Urothelium cell line (cell line): Measurements from ENCODE around the gene NEIL3.

Source experiments
- DNase-seq: peaks from one replicate; pipeline ENCODE4 v3.0.0; 2011; ENCODE audit warnings: low spot score, mixed read lengths
- FAIRE-seq: peaks from 2 replicates; lab custom pipeline; 2011; peaks lifted over from hg19 to GRCh38; lab: Jason Lieb, UNC

Gene NEIL3

DNA sequence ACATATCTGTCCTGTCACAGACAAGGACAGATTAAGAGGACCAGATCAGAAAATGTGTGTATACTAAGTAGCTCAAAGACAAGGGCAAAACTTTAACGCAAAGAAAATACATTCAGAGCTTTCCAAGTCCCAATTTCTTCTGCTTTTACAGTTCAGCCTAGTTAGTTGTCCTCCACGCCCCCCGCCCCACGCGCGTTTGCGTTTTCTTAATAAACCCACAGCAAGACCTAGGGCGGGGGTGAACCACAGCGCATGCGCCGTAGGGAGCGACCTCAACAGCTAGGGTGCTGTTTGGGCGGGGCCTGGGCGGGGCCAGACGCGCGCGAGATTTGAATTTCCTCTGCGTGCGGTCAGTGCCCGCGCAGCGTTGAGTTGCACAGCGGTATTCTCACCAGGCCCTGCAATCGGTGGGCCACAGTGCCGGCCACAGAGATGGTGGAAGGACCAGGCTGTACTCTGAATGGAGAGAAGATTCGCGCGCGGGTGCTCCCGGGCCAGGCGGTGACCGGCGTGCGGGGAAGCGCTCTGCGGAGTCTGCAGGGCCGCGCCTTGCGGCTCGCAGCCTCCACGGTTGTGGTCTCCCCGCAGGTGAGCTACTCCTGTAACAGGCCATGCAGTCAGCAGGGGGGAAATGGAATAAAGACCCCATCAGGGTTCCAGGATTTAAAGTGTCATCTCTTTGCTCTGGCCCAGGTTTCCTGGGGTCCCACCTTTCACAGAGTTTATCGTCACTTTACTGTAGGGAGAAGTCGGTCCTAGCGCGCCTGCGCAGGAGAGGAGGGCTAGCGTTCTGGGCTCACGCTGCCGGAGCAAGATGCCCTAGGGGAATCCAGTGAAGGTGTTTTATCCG is at the start of gene NEIL3:
TSS of gene NEIL3 (plus strand) at position 353 of the 850 bp plus-strand sequence. CDS start at position 433, 80 bp downstream.
- no peak for FAIRE-seq
- DNase-seq, result peak; percentile 91

DNA sequence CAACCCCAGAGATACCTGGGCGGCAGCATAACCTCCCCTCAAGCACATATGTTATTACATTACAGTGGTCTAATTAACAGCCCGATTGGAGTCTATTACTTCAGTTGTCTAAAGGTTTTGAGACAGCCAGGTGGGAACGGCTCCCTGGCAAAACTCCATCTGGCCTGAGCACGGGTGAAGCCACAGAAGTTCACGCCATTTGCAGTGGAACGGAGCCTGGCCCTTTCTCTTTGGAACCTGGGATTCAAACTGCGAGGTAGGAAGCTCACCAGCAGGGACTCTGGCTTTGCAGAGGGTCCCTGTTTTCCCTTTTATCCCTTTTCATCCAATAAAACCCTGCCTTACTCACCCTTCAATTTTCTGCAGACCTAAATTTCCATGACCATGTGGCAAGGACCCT is 45.9 kb upstream of the NEIL3 start:
- FAIRE-seq (no peak), DNase-seq (no peak)

GRCh38 chr4:177264788-177265422 is 44.8 kb upstream of the NEIL3 start:
- no peak for DNase-seq
- FAIRE-seq, result no peak

- no peak for DNase-seq
- no peak for FAIRE-seq
Measured at GRCh38 chr4:177265729-177266128, 43.9 kb upstream of the NEIL3 start.

DNA sequence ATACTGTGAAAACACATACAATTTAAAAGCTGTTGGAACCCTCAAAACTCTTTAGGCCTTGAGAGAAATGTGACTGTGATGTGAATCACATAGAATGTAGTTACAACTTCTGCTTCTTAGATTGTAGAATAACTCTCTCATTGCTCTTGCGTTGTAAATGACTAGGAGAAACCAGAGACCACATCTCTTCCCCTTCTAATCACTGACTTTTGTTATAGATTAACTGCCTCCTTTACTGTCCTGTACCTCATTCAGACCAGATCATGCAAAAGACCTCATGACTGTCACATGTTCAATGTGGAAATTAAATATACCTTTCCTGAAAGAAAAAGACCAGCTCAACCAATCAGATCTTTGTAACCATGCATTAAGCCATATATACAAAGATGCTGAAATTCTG is 43.2 kb upstream of the NEIL3 start:
- DNase-seq (no peak), FAIRE-seq (no peak)

DNA sequence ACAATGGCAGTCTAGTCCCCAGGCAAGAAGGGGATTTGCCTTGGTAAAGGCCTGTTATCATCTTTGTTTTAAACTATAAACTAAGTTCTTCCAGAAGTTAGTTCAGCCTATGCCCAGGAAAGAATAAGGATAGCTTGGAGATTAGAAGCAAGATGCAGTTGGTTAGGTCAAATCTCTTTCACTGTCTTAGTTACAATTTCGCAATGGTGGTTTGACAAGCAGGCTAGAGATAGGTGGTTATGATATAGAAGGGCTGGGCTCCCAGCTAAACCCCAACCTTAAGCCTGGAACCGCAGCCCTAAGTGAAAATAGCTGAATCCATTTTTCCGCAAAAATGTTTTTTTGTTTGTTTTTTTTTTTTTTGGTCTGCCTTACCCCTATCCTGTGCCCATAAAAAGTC is 41.8 kb upstream of the NEIL3 start:
- no peak for DNase-seq

GRCh38 chr4:177271091-177271490 is 38.6 kb upstream of the NEIL3 start:
- FAIRE-seq, result no peak
- DNase-seq, result no peak

More for the DNA sequence above, 41.8 kb upstream of the NEIL3 start:
- FAIRE-seq, result no peak

DNA sequence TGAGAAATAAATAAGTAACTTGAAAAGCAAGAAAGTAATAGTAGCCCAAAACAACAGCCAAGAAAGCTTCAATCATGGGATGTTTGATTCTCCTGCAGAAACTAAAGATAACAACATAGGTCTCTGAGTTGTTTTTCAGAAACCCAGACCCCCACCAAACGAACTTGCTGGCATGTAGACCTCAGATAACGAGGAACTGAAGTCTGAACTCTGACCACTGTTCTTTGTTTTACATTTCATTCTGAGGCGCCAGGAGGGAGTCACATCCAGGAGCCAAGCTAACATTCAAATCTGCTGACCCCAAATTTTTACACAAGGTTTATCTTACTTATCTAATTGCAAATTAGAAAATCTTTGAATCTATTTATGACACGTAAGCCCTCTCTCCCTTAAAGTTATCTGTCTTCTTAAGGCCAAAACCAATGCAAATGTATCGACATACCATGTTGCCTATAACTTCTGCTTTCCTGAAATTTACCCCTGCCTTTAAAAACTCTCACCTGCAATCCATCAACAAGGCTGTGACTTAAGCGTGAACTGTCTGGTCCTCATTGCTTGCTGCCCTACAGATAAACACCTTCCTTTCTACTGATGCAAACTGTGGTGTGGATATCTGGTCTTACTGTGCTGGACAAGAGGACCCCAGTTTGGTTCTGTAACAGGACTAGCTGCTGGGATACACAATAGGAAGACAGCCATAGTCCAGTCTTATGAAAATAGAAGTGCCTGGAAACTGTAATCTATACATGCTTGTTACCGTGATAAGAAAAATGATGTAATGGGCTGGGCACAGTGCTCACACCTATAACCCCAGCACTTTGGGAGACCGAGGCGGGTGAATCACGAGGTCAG is 37.5 kb upstream of the NEIL3 start:
- DNase-seq (no peak), FAIRE-seq (no peak)

DNA sequence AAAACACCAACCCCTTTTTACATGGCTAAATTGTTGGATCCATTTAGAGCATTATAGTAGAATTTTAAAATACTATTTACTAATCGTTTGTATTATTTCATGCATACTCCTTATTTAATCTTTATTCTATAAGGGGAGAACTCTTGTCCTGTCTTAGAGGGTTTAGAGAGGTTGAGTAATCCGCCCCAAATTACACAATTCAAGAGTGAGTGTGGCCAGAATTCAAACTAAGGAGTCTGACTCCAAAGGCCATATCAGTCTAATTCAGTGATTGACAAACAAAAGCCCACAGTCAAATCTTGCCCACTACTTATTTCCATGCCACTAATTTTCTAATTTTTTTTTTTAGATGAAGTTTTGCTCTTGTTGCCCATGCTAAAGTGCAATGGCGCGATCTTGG is 33.7 kb upstream of the NEIL3 start:
- no peak for FAIRE-seq
- no peak for DNase-seq

DNA sequence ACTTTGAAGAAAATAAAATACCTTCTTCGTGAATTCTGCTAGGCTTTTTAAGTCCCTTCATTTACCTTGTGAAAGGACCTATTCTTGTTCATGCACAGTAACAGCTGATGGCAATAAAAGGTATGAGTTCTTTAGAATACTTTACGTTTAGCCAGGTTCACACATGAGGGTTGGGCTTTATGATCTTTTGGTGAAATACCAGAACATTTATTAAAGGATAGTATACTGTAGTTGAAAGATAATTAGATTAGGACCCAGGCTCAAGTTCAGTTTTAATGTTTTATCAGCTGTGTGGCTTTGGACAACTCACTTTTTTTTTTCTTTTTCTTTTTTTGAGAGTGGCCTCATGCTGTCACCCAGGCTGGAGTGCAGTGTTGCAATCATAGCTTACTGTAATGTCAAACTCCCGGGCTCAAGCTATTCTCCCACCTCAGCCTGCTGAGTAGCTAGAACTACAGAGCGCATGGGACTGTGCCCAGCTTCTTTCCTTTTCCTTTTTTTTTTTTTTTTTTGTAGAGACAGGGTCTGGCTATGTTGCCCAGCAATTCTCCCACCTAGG is 28.2 kb upstream of the NEIL3 start:
- no peak for FAIRE-seq
- no peak for DNase-seq

GRCh38 chr4:177282284-177282835 is 27.3 kb upstream of the NEIL3 start:
- FAIRE-seq (no peak), DNase-seq (no peak)

GRCh38 chr4:177283167-177283566 is 26.5 kb upstream of the NEIL3 start:
- FAIRE-seq (no peak), DNase-seq (peak; percentile 6)

DNA sequence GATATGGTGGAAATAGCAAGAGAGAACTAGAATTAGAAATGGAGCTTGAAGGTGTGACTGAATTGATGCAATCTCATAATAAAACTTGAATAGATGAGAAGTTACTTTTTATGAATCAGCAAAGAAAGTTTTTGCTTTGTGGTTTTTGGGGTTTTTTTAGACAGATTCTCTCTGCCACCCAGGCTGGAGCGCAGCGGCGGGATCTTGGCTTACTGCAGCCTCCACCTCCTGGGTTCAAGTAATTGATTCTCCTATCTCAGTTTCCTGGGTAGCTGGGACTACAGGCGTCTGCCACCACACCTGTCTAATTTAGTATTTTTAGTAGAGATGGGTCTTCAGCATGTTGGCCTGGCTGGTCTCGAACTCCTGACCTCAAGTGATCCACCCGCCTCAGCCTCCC is 23.7 kb upstream of the NEIL3 start:
- no peak for DNase-seq
- no peak for FAIRE-seq

DNA sequence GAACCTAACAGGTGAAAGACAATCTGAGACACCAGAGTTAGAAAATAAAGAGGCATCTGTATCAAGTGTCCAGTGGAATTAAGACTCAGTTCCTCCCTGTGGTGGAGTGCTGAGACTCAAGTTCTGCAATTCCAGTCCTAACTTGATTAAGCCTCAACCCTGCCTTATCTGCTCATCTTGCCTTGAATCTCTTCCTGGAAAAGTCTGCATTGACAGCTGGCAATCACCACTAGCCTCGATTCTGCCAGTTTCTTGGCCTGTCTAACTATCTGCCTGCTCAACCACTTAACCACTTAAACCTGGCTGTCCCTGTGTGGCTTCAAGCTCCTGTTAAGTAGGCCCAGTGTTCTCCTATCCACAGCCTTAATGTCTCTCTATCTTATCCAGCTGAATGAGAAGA is 22.4 kb upstream of the NEIL3 start:
- DNase-seq, result no peak

GRCh38 chr4:177288335-177288734 is 21.3 kb upstream of the NEIL3 start:
- no peak for DNase-seq
- no peak for FAIRE-seq

More for the DNA sequence above, 22.4 kb upstream of the NEIL3 start:
- no peak for FAIRE-seq

DNA sequence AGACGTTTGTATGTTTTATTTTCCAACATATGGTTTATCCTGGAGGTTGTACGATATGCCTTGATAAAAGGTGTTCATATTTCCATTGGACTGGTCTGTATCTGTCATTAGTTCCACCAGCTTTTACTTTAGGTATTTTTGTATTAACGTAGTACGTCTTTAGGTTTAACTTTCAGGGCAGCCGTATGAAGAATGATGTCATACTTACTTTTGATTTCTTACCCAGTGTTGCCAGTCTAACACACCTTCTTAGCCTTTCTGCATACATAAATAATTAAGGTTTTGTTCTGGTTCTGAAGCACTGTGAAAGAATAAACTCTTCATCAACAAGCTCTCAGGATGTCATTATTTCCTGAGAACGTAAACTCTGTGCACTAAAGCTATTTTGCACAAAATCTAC is 18.9 kb upstream of the NEIL3 start:
- FAIRE-seq, result no peak
- no peak for DNase-seq

GRCh38 chr4:177292171-177292570 is 17.5 kb upstream of the NEIL3 start:
- no peak for FAIRE-seq
- DNase-seq, result no peak

- DNase-seq, result no peak
- no peak for FAIRE-seq
Measured at GRCh38 chr4:177293208-177294033, 16.3 kb upstream of the NEIL3 start.

- FAIRE-seq (no peak), DNase-seq (no peak)
Measured at GRCh38 chr4:177297785-177298391, 11.8 kb upstream of the NEIL3 start.
